Breast epithelium (tissue), 3 donors: ENCODE measurements around the gene ROS1.

ENCODE experiments used
- POLR2A ChIP-seq: fragments of 450-650 bp; IDR thresholded peaks from one replicate; pipeline ENCODE4 v1.6.1; 2016; ENCODE audit warnings: antibody characterized with exemption, mild to moderate bottlenecking, moderate library complexity
- TF ChIP-seq, protein P1 (sequence below), 3 donors: fragments of 450-650 bp; IDR thresholded peaks; one replicate each; pipeline ENCODE4 v1.5.1; 2016 to 2017; ENCODE audit warnings: antibody characterized with exemption in 3 of 3, mild to moderate bottlenecking in 3 of 3, moderate library complexity in 3 of 3

DNA sequence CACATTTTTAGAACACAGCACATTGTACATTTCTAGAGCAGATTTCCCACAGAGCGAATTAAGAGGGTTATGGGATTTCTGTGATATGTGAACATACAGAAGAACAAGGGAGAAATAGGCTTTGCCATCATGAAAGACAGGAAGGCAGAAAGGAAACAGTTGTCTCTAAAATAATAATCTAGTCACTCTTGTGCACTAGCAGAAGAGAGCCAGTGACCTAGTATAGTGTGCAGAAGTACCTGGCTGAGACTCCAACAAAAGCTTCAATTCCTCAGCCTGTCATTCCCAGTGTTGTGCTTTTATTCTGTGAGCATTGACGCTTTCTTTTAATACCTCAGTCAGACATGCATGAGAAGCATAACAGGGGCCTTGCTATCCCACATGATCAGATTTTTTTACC, 39.0 kb upstream of the ROS1 start:
- TF ChIP-seq, protein P1, sequence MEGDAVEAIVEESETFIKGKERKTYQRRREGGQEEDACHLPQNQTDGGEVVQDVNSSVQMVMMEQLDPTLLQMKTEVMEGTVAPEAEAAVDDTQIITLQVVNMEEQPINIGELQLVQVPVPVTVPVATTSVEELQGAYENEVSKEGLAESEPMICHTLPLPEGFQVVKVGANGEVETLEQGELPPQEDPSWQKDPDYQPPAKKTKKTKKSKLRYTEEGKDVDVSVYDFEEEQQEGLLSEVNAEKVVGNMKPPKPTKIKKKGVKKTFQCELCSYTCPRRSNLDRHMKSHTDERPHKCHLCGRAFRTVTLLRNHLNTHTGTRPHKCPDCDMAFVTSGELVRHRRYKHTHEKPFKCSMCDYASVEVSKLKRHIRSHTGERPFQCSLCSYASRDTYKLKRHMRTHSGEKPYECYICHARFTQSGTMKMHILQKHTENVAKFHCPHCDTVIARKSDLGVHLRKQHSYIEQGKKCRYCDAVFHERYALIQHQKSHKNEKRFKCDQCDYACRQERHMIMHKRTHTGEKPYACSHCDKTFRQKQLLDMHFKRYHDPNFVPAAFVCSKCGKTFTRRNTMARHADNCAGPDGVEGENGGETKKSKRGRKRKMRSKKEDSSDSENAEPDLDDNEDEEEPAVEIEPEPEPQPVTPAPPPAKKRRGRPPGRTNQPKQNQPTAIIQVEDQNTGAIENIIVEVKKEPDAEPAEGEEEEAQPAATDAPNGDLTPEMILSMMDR (IDR thresholded peaks at IDR 0.05): no peak
- no peak for TF ChIP-seq POLR2A
